Measurements from ENCODE around the gene CLDND1.

CLDND1 gene

GRCh38 chr3:98513091-98513511 lies 9.6 kb downstream of the CLDND1 start:
- DNase-seq: no peak

GRCh38 chr3:98512576-98512975 lies 10.1 kb downstream of the CLDND1 start:
- no peak for DNase-seq

- peak; percentile 15 for DNase-seq
These were observed 14.1 kb downstream of the CLDND1 start for GRCh38 chr3:98508582-98508981.

DNA sequence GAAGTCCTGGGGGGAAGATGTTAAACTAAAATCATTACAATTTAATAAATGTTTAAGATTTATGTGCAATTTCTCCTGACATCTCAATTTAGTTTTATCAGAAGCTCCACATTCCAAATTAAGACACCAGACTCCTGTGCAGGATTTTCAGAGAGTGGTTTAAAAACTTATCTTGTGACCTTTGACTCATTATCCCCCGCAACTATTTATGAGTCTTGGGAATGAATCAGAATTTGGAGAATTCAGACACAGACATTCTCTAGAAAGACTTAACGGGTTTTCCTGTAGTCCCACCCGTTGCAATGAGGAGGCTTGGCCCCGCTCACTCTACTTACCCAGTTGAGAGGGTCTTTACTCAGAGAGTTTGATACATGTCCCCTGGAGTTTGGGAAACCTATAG lies 18.2 kb downstream of the CLDND1 start:
- DNase-seq: no peak

DNA sequence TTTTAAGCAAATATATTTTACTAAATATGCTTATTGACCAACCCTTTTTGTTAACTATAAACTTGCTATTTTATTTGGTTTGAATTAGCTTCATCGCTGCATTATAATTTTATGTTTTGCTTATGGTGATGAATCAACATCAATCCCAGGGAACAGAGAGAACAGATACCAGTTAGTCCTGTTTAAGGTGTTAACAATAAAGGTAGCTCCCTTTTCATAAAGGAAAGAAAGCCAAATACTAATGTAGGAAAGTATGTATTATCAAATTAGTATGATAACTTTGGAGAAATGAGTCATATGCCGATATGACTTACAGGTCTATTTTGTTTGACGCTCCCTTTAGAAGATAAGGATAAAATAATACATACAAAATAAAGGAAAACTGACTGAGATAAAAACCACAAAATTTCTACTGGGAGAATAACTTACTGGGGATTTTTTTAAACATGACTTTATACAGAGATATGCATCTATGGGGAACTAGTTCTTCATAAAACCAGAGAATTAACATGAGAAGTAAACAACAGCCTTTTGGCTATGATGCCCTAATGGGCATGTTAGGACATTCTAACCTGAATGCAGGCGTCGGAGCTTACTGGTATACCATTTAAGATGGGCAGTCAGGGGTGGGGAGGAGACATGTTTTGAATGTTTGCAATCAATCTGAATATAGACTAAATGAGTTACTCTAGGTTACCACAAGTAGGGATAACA lies 20.7 kb downstream of the CLDND1 start:
- DNase-seq: no peak

GRCh38 chr3:98501270-98501669 lies 21.4 kb downstream of the CLDND1 start:
- DNase-seq: no peak

- no peak for DNase-seq
These were observed 22.7 kb downstream of the CLDND1 start for GRCh38 chr3:98500019-98500418.

GRCh38 chr3:98497381-98497780 lies 25.3 kb downstream of the CLDND1 start, which contains the start of gene OR5K2:
TSS of gene OR5K2 (plus strand) at chr3:98497681. CDS start at chr3:98497681, 0 bp downstream.
- no peak for DNase-seq

- no peak for DNase-seq
These were observed 39.1 kb downstream of the CLDND1 start for GRCh38 chr3:98483626-98484025.

DNA sequence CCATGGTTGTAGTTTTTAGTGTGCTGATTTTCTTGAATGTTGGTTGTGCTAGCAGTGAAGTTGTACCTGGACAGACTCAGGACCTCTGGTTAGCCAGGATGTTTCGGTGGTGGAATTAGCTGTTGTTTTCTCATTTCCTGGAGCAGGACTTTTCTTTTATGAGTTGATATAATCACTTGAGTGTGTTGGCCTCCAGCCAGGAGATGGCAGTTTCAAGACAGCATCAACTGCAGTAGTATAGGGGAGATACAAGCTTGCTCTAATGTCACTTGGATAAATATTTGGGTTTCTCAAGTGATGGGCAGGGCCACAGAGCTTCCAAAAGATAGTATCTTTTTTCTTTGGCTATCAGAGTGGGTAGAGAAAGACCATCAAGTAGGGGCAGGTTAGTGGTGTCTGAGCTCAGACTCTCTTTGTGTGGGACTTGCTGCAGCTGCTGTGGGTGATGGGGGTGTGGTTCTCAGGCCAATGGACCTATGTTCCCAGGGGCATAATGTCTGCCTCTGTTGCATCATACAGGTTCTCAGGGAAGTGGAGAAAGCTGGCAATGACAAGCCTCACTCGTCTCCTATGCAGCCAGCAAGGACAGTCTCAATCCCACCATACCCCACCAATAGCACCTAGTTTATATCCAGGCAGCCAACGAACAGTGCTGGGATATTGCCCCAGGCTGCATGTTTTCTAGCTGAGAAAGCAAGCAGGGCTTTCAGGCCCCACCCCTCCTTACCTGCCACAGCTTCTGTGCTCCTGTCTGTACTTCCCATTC lies 39.8 kb downstream of the CLDND1 start:
- no peak for DNase-seq
